Ovary (tissue), 9 donors: ENCODE results near the gene IDUA. TPM values are rescaled to one million over a fixed set of nuclear protein-coding genes. Genes with fewer than 3 reads are reported as not detected.

Source experiments
- DNase-seq, 5 donors: peaks; one replicate each; pipeline ENCODE4 v3.0.0-alpha.2; 2019 to 2020
- H3K27ac ChIP-seq, 2 donors: fragments of 200-600 bp; one replicate each; pipeline versions ENCODE4 v1.5.1 to v1.8.0; 2019 to 2022
- H3K27me3 ChIP-seq: fragments of 200-600 bp; one replicate; pipeline ENCODE4 v1.8.0; 2022
- H3K36me3 ChIP-seq: fragments of 200-600 bp; sonication (generic); one replicate; pipeline ENCODE4 v1.5.1; 2019
- H3K4me1 ChIP-seq: one replicate; pipeline ENCODE4 v1.8.1; 2013; ENCODE audit warnings: mild to moderate bottlenecking, moderate library complexity; ENCODE audit not compliant: insufficient read depth
- H3K4me3 ChIP-seq: fragments of 200-600 bp; sonication (generic); one replicate; pipeline ENCODE4 v1.5.1; 2017
- H3K9me3 ChIP-seq, 2 donors: fragments of 200-600 bp in 1 of 2; sonication (generic) in 1 of 2; one replicate each; pipeline versions ENCODE4 v1.5.1 to v1.8.1; 2013 to 2019; ENCODE audit warnings: mild to moderate bottlenecking in 1 of 2, moderate library complexity in 1 of 2
- EP300 ChIP-seq: sonication (generic); formaldehyde crosslinking; IDR thresholded peaks from one replicate; pipeline ENCODE4 v1.6.1; 2017; ENCODE audit warnings: antibody characterized with exemption
- POLR2A ChIP-seq: fragments of 450-650 bp; IDR thresholded peaks from one replicate; pipeline ENCODE4 v1.6.1; 2017; ENCODE audit warnings: antibody characterized with exemption, mild to moderate bottlenecking, moderate library complexity
- WGBS, 3 donors: extraction: QIAGEN DNeasy Blood & Tissue Kit in 1 of 3; methylation state at CpG; one replicate each; pipeline versions ENCODE4 v1.1.5 to v1.1.7; 2013 to 2017; 5-methylcytosine and 5-hydroxymethylcytosine counted together
- intact Hi-C, 4 donors: fragments of 100-400 bp; cut with DNase I; formaldehyde crosslinking; loops; one replicate each; pipeline versions ENCODE4 v1.11.0 to v1.15.1; 2022 to 2023
- polyA plus RNA-seq, 2 donors: library from polyadenylated mRNA; stranded (reverse); fragments of 200-250 nt in 1 of 2; fragments of 350-450 nt in 1 of 2; fragmentation: Illumina TruSeq in 1 of 2; extraction: RNeasy Lipid Tissue Mini Kit (QIAGEN cat#74804) in 1 of 2; gene quantifications; one replicate each; pipeline ENCODE4 v1.2.3, GENCODE V29; 2013 to 2014
- total RNA-seq, 7 donors: library from RNA; depleted of rRNA in 2 of 7; stranded (reverse); fragments of >200 nt in 2 of 7; fragmentation: NEBNext Ultra II Directional in 3 of 7; extraction: Animal tissue kit (Norgen Biotek cat#: 25700) in 3 of 7; gene quantifications; one replicate each; pipeline versions ENCODE4 v1.1.0 to v1.2.4, GENCODE V29; 2016 to 2023
- TF ChIP-seq, protein P1 (sequence below), 3 donors: fragments of 450-650 bp in 2 of 3; fragments of 200-600 bp in 1 of 3; IDR thresholded peaks; one replicate each; pipeline versions ENCODE4 v1.5.1 to v1.8.0; 2016 to 2022; ENCODE audit warnings: antibody characterized with exemption in 3 of 3, mild to moderate bottlenecking in 1 of 3
- donor health status: DM: no; HTN: no; CAD: no; lungs with moderate emphysema.
- donor health status: DM: no; HTN: no; CAD: no.
- donor health status: Bipolar disorder and iron deficiency.
- donor health status: DM: yes; HTN: yes; CAD: no.
- donor health status: DM: no; HTN: no; CAD: no.
- donor health status: DM: yes; HTN: yes; CAD: no.

IDUA gene
- total and polyA plus RNA-seq, 9 donors: 3.1 to 49.1 (median 31.8) TPM

DNA sequence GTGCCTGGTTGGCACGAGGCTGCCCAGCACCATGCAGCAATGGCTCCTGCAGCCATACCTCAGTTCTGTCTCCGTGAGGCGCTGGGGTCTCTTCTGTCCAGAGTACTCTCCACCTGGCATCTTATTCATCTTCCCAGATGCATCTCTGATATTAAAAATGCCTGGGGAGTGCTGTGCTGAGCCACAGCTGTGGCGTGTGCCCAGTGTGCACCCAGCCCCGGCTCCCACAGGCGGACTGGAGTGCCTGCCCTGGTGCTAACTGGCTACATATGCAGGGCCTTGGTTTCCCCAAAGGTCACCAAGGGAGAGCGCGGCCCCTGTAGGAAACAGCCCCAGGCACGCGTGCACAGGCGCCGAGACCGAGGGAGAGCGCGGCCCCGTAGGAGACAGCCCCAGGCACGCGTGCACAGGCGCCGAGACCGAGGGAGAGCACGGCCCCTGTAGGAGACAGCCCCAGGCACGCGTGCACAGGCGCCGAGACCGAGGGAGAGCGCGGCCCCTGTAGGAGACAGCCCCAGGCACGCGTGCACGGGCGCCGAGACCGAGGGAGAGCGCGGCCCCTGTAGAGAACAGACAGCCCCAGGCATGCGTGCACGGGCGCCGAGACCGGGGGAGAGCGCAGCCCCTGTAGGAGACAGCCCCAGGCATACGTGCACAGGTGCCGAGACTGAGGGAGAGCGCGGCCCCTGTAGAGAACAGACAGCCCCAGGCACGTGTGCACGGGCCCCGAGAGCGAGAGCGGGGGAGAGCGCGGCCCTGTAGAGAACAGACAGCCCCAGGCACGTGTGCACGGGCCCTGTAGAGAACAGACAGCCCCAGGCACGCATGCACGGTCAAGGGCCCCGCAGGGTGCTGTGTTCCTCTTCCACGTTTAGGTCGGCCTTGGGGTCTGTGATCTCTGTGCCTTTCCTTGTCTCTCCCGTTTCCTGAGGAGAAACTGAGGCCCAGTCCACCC lies 40.0 kb upstream of the IDUA start:
- TF ChIP-seq, protein P1, sequence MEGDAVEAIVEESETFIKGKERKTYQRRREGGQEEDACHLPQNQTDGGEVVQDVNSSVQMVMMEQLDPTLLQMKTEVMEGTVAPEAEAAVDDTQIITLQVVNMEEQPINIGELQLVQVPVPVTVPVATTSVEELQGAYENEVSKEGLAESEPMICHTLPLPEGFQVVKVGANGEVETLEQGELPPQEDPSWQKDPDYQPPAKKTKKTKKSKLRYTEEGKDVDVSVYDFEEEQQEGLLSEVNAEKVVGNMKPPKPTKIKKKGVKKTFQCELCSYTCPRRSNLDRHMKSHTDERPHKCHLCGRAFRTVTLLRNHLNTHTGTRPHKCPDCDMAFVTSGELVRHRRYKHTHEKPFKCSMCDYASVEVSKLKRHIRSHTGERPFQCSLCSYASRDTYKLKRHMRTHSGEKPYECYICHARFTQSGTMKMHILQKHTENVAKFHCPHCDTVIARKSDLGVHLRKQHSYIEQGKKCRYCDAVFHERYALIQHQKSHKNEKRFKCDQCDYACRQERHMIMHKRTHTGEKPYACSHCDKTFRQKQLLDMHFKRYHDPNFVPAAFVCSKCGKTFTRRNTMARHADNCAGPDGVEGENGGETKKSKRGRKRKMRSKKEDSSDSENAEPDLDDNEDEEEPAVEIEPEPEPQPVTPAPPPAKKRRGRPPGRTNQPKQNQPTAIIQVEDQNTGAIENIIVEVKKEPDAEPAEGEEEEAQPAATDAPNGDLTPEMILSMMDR (IDR thresholded peaks at IDR 0.05): no peak
- TF ChIP-seq POLR2A: no peak
- TF ChIP-seq EP300: no peak
- Histone ChIP-seq H3K9me3 (no peaks in the 10 kb centered on the region), H3K4me1 (no peaks in the 10 kb centered on the region), H3K36me3 (no peaks in the 10 kb centered on the region), H3K27me3 (no peaks in the 10 kb centered on the region), H3K4me3 (no peak overlapping the region), H3K27ac (no peak overlapping the region)
- DNase-seq: peak in 2 of 5 donors; percentile 9 to 38
- WGBS, 3 donors: 50 to 72% (median 50%) methylated on average over 60 to 62 of the region's 62 CpGs
- intact Hi-C loops: no loop called here

DNA sequence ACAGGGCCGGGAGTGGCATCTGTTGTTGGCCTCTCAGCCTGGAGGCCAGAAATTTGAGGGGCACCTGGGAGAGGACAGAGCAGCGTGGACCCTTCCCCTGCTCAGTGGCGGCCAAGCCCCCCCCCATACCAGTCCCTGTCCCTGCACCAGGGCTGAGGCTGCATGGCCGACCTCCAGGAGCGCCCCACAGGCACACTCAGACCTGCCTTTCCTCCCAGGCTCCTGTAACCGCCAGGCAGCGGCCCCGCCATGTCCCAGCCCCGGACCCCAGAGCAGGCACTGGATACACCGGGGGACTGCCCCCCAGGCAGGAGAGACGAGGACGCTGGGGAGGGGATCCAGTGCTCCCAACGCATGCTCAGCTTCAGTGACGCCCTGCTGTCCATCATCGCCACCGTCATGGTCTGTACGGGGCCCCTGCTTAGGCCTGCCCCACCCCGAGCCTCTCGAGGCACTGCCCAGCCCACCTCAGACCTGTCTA lies 39.3 kb upstream of the IDUA start:
- TF ChIP-seq POLR2A: no peak
- TF ChIP-seq, protein P1 (IDR thresholded peaks at IDR 0.05): no peak
- no peak for TF ChIP-seq EP300
- Histone ChIP-seq H3K36me3 (no peaks in the 10 kb centered on the region), H3K9me3 (no peaks in the 10 kb centered on the region), H3K27ac (no peak overlapping the region), H3K27me3 (no peaks in the 10 kb centered on the region), H3K4me3 (no peak overlapping the region), H3K4me1 (no peaks in the 10 kb centered on the region)
- intact Hi-C loops: no loop called here
- 90 to 97% (median 93%) methylated on average over 19 of the region's 19 CpGs for WGBS, 3 donors
- DNase-seq: peak in 2 of 5 donors; percentile 14 to 34

DNA sequence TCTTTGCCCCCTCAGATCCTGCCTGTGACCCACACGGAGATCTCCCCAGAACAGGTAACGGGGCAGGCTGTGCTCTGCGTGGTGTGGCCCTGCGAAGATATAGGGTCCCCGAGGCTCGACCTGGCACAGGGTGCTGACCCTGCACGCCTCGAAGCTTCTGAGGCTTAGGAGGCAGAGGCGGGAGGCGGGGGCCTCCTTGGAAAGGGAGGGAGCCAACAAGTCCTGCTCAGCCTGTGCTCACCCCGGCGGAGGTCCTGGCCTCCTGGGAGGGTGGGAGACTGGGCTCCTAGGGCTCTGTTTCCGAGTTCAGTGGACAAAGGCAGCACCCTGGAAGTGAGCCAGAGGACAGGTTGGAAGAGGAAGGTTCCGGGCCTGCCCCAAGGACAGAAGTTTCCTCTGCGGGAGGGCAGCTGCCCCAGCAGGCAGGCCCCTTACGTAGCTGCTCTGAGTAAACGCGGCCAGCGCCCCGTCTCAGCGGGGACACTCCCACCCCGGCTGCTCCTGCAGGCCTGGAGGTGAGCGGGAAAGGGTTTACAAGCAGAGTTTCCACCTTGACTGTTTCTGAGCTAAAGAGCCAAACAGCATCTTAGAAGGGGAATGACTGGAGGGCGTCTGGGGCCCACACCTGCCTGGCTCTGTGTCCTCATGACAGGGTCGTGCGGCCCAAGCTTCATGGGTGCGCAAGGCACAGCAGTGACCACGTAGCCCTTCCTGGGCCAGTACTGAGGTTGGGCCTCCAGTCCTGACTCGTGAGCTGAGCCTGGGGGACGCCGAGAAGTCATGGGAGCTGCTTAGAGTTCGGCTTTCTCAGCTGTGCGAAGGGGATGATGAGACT lies 38.5 kb upstream of the IDUA start:
- Histone ChIP-seq H3K4me3 (no peak overlapping the region), H3K27ac (no peak overlapping the region), H3K36me3 (no peaks in the 10 kb centered on the region), H3K4me1 (no peaks in the 10 kb centered on the region), H3K27me3 (no peaks in the 10 kb centered on the region), H3K9me3 (no peaks in the 10 kb centered on the region)
- peak in 2 of 5 donors; percentile 15 to 20 for DNase-seq
- TF ChIP-seq EP300: no peak
- no peak for TF ChIP-seq POLR2A
- TF ChIP-seq, protein P1 (IDR thresholded peaks at IDR 0.05): no peak
- intact Hi-C loops: no loop called here
- 75 to 83% (median 80%) methylated on average over 33 of the region's 33 CpGs for WGBS, 3 donors

DNA sequence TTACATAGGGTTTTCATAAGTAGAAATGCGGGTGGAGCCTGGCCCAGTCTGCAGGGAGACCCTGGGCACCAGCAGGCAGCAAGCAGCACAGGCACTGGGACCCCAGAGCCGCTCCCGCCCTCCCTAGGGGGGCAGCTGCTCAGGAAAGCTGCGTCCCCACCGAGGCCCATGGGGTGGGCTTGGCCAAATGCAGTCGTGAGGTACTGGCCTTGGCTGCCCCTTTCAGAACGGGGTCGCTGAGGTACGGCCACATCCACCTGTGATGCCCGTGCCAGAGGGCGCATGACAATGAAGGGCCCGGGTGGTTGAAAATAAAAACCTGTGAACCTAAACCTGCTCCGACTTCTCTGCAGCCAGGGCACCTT lies 37.9 kb upstream of the IDUA start:
- DNase-seq: no peak
- WGBS, 3 donors: 87 to 90% (median 90%) methylated on average over 13 of the region's 13 CpGs
- intact Hi-C loops: no loop called here
- H3K27ac ChIP-seq: no peak overlapping the region
- H3K9me3 ChIP-seq: no peaks in the 10 kb centered on the region
- no peaks in the 10 kb centered on the region for H3K27me3 ChIP-seq
- H3K36me3 ChIP-seq: no peaks in the 10 kb centered on the region
- H3K4me1 ChIP-seq: no peaks in the 10 kb centered on the region
- TF ChIP-seq, protein P1 (IDR thresholded peaks at IDR 0.05): no peak
- TF ChIP-seq POLR2A (no peak), EP300 (no peak)
- H3K4me3 ChIP-seq: no peak overlapping the region
